GM20000 (cell line): ENCODE results near the gene BICDL2.

Experiments used
- DNase-seq: peaks from one replicate; pipeline ENCODE4 v3.0.0; 2012; ENCODE audit warnings: low spot score
- TF ChIP-seq, protein P1 (sequence below): IDR thresholded peaks from 2 replicates; pipeline ENCODE4 v1.5.1; 2012; ENCODE audit warnings: mild to moderate bottlenecking, control low read depth; ENCODE audit errors: extremely low read depth, missing control alignments

Gene BICDL2

DNA sequence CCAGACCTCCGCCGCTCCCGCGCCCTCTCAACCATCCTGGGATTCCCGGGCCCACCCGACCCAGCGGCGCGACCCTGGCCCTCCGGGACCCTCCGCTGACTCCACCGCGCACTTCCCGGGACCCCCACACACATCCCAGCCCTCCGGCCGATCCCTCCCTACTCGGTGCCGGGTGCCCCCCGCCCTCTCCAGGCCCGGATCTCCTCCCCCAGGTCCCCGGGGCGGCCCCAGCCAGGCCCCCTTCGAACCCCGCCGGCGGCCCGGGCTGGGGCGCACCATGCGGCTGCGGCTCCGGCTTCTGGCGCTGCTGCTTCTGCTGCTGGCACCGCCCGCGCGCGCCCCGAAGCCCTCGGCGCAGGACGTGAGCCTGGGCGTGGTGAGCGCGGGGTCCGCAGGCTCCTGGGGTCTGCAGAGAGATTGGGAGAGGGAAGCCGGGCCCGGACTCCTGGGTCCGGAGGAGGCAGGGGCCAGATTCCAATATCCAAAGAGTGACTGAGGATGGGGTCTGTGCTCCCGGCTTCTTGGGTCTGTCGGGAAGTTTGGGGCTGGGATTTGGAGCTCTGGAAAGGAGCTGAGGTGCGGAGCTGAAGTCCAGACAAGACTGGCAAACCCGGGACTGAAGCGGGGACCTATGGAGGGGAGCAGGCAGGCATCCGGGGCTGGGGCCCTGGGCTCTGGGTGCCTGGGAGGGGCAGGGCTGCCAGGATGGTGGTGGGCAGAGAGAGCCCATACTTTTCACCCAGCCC lies 10.1 kb upstream of the BICDL2 start:
- TF ChIP-seq, protein P1, sequence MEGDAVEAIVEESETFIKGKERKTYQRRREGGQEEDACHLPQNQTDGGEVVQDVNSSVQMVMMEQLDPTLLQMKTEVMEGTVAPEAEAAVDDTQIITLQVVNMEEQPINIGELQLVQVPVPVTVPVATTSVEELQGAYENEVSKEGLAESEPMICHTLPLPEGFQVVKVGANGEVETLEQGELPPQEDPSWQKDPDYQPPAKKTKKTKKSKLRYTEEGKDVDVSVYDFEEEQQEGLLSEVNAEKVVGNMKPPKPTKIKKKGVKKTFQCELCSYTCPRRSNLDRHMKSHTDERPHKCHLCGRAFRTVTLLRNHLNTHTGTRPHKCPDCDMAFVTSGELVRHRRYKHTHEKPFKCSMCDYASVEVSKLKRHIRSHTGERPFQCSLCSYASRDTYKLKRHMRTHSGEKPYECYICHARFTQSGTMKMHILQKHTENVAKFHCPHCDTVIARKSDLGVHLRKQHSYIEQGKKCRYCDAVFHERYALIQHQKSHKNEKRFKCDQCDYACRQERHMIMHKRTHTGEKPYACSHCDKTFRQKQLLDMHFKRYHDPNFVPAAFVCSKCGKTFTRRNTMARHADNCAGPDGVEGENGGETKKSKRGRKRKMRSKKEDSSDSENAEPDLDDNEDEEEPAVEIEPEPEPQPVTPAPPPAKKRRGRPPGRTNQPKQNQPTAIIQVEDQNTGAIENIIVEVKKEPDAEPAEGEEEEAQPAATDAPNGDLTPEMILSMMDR: no peak
- peak; percentile 74 for DNase-seq

DNA sequence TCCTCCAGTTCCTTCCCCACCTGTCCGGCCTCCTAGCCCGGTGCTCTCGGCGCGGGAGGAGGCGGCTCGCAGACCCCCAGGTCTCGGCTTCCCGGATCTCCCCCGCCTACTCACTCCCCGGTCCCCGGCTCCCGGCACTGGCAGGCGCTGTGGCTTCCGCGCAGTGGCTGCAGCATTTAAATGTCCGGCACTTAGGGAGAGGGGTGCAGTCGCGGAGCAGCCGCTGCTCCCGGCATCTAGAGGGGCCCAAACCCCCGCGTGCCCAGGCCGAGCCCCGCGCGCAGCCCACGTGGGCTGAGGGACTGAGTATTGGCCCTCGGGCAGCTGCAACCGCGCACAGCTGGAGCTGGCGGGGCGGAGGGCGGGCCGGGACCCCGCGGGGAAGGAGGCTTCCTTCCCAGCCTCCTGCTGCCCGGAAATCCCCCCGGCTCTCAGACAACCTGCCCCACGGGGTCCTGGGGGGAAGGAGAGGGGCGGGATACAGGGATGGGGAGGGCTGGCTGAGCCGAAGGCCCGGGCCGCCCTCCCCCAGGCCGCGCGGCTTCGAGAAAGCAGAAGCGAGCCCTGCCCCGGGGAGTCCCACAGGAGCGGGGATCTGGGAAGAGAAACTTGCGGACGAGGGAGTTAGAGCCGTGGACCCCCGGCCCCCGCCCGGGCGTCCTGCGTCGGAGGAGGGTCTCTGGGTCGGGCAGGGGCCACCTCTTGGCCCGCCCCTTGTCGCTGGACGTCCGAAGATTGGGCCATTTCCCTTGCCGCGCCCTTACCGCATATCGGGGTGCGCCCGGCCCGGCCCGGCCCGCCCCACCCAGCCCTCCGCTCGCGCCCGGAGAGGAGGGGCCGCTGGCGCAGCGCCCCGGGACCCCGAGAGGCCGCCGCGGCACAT lies 9.3 kb upstream of the BICDL2 start, which contains the start of gene MMP25:
TSS of gene MMP25 (plus strand) at position 804 of the 883 bp plus-strand sequence. CDS start 357 bp downstream, outside the sequence.
- TF ChIP-seq, protein P1: no peak
- peak; percentile 84 for DNase-seq

DNA sequence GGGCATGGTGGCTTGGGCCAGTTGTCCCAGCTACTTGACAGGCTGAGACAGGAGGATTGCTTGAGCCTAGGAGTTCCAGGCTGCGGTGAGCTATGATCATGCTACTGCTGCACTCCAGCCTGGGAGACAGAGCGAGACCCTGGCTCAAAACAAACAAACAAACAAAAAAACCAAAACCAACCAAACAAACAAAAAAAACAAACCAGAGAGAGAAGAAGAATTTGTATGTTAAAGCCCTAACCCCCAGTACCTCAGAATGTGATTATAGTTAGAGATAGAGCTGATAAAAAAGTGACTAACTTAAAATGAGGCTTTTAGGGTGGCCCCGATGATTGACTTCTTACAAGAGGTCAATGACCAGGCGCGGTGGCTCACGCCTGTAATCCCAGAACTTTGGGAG lies 8.0 kb upstream of the BICDL2 start:
- DNase-seq: no peak
- TF ChIP-seq, protein P1: no peak

DNA sequence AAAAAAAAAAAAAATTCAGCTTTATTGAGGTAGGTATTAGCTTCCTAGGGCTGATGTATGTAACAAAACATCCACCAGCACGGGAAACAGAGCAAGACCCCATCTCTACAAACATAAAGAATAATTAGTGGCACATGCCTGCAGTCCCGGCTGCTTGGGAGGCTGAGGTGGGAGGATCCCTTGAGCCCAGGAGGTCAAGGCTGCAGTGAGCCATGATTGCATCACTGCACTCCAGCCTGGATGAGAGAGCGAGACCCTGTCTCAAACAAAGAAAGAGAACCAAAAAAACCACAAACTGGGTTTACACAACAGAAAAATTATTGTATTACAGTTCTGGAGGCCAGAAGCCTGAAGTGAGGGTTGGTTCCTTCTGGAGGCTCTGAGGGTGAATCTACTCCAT lies 5.6 kb upstream of the BICDL2 start:
- TF ChIP-seq, protein P1: no peak
- DNase-seq: no peak

DNA sequence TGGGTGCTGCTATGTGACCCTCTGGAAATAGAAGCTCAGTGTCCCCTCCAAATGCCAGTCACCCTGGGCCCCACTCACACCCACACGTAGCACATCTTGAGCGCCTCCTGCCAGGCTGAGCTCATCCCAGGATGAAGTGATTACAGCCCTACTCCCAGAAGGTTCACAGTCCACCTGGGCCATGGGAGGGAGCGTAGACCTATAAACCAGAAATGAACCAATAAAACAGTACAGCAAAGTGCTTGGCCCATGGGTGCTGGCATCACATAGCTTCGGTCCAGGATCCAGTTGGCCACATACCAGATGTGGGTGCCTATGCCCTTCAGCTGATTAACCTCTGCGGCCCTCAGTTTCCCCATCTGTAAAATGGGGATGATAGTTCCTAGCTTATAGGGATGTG lies 2.2 kb upstream of the BICDL2 start:
- TF ChIP-seq, protein P1: no peak
- DNase-seq: no peak

DNA sequence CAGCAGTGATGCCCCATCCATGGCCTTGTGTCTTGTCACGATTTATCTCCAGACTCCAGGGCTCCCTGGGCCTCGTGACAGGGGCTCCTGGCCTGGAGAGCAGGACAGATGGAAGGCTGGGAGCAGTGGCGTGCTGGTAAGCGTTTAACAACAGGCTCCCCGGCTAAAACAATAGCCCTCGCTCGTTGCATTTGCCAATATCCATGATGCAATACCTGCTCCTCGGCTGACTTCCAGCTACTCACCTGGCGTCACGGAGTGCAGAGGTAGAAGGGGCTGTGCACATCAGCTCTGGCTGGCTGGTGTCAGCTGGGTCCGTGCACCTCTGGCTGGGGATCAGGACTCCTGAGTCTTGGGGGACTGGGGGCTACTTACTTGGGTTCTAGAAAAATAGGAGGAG lies 1.5 kb upstream of the BICDL2 start:
- TF ChIP-seq, protein P1: no peak
- no peak for DNase-seq
